B cell (primary cell): ENCODE measurements around the gene GALNT7. TPM values are rescaled to one million over a fixed set of nuclear protein-coding genes. Genes with fewer than 3 reads are reported as not detected.

Source experiments
- ATAC-seq: fragments of 200-7000 bp; cut with Tn5 transposase; one replicate; pipeline ENCODE4 v1.10.0; 2021; ENCODE audit warnings: low read depth, mild to moderate bottlenecking, moderate number of reproducible peaks, moderate library complexity
- CTCF ChIA-PET: fragments of 350-600 bp; sonication (Branson Sonifier 250); formaldehyde crosslinking; loops from one replicate; lab custom pipeline; 2021; ENCODE audit warnings: antibody characterized with exemption, inconsistent platforms; lab: Charles Lee
- POLR2A ChIA-PET: fragments of 350-600 bp; sonication (Branson Sonifier 250); formaldehyde crosslinking; loops from one replicate; lab custom pipeline; 2021; ENCODE audit warnings: antibody characterized with exemption; lab: Charles Lee
- DNase-seq: peaks from one replicate; pipeline ENCODE4 v3.0.0; 2013
- H2AFZ ChIP-seq: 2 replicates; pipeline ENCODE4 v1.6.1; 2012; ENCODE audit warnings: mild to moderate bottlenecking, low read depth, low read length; ENCODE audit not compliant: insufficient read depth, poor library complexity, severe bottlenecking
- H3K27ac ChIP-seq, 2 donors: 1 replicate in 1 of 2; 2 replicates in 1 of 2; pipeline ENCODE4 v1.5.1; 2012 to 2013; ENCODE audit warnings: low read length in 2 of 2, mild to moderate bottlenecking in 2 of 2, moderate library complexity in 1 of 2
- H3K27me3 ChIP-seq, 4 experiments: fragments of 200-600 bp in 1 of 4; sonication (generic) in 1 of 4; replicated peaks in 1 of 4; 1 replicate in 2 of 4; 2 replicates in 2 of 4; pipeline versions ENCODE4 v1.6.1 to v1.7.0; 2013 to 2016; ENCODE audit warnings: low read length in 3 of 4, mild to moderate bottlenecking in 2 of 4, mixed read lengths in 1 of 4, moderate library complexity in 1 of 4; ENCODE audit not compliant: insufficient read depth in 4 of 4, control insufficient read depth in 3 of 4; ENCODE audit errors: control extremely low read depth in 1 of 4
- H3K36me3 ChIP-seq, 2 experiments: replicated peaks in 1 of 2; 1 replicate in 1 of 2; 2 replicates in 1 of 2; pipeline versions ENCODE4 v1.6.1 to v1.7.1; 2013; ENCODE audit warnings: low read length in 1 of 2; ENCODE audit not compliant: insufficient read depth in 2 of 2, control insufficient read depth in 1 of 2; ENCODE audit errors: control extremely low read depth in 1 of 2, extremely low read depth in 1 of 2
- H3K4me1 ChIP-seq, 2 donors: fragments of 200-600 bp in 1 of 2; sonication (generic) in 1 of 2; 1 replicate in 1 of 2; 2 replicates in 1 of 2; pipeline versions ENCODE4 v1.5.1 to v1.6.1; 2013 to 2017; ENCODE audit warnings: low read length in 2 of 2; ENCODE audit not compliant: control insufficient read depth in 2 of 2, insufficient read depth in 2 of 2
- H3K4me2 ChIP-seq: replicated peaks from 2 replicates; pipeline ENCODE3; 2012; ENCODE audit warnings: mild to moderate bottlenecking, low read depth, low read length; ENCODE audit not compliant: poor library complexity, severe bottlenecking
- H3K4me3 ChIP-seq, 5 experiments: fragments of 200-600 bp in 1 of 5; sonication (generic) in 1 of 5; 1 replicate in 3 of 5; 2 replicates in 2 of 5; pipeline versions ENCODE4 v1.5.1 to v1.7.0; 2011 to 2016; ENCODE audit warnings: low read length in 4 of 5, mild to moderate bottlenecking in 4 of 5, low read depth in 2 of 5, control low read depth in 1 of 5, moderate library complexity in 1 of 5; ENCODE audit not compliant: insufficient read depth in 1 of 5; ENCODE audit errors: control extremely low read depth in 1 of 5, extremely low read depth in 1 of 5
- H3K79me2 ChIP-seq: fragments of 200-600 bp; sonication (generic); one replicate; pipeline ENCODE4 v1.6.0; 2016; ENCODE audit warnings: low read length; ENCODE audit not compliant: control insufficient read depth, insufficient read depth
- H3K9ac ChIP-seq: fragments of 200-600 bp; sonication (generic); 2 replicates; pipeline ENCODE4 v1.6.1; 2017; ENCODE audit warnings: mild to moderate bottlenecking, low read length, moderate library complexity
- H3K9me3 ChIP-seq, 3 donors: one replicate each; pipeline versions ENCODE4 v1.6.1 to v1.7.1; 2013; ENCODE audit warnings: low read length in 2 of 3; ENCODE audit not compliant: control insufficient read depth in 2 of 3, insufficient read depth in 1 of 3; ENCODE audit errors: control extremely low read depth in 1 of 3
- H4K20me1 ChIP-seq: 2 replicates; pipeline ENCODE4 v1.6.0; 2012; ENCODE audit warnings: mild to moderate bottlenecking, low read length; ENCODE audit not compliant: insufficient read depth, control insufficient read depth, poor library complexity, severe bottlenecking
- H3K27ac Mint-ChIP-seq: one replicate; pipeline ENCODE4 v1.8.0; 2021; ENCODE audit warnings: mixed read lengths
- H3K27me3 Mint-ChIP-seq: one replicate; pipeline ENCODE4 v1.8.0; 2021; ENCODE audit warnings: mixed read lengths
- H3K4me1 Mint-ChIP-seq: one replicate; pipeline ENCODE4 v1.8.0; 2021; ENCODE audit warnings: mixed read lengths
- H3K4me3 Mint-ChIP-seq: one replicate; pipeline ENCODE4 v1.8.0; 2021; ENCODE audit warnings: mixed read lengths
- H3K9me3 Mint-ChIP-seq: one replicate; pipeline ENCODE4 v1.8.0; 2022; ENCODE audit warnings: mixed read lengths; ENCODE audit not compliant: insufficient read depth
- CTCF ChIP-seq: fragments of 200-600 bp; IDR thresholded peaks from one replicate; pipeline ENCODE4 v1.8.0; 2022; ENCODE audit warnings: antibody characterized with exemption, mild to moderate bottlenecking
- EZH2 ChIP-seq: IDR thresholded peaks from 2 replicates; pipeline ENCODE4 v1.6.1; 2012; ENCODE audit warnings: borderline replicate concordance, low read depth, mild to moderate bottlenecking, moderate library complexity, low read length; ENCODE audit not compliant: insufficient read depth, poor library complexity, severe bottlenecking
- WGBS: methylation state at CpG from one replicate; pipeline ENCODE4 v1.1.5; 2013; ENCODE audit warnings: missing lambda C conversion rate; ENCODE audit not compliant: insufficient coverage; 5-methylcytosine and 5-hydroxymethylcytosine counted together
- intact Hi-C: fragments of 100-400 bp; cut with micrococcal nuclease; formaldehyde crosslinking; loops from one replicate; pipeline ENCODE4 v1.10.0; 2022
- polyA plus RNA-seq: library from polyadenylated mRNA; depleted of rRNA; stranded (reverse); fragments of >200 nt; gene quantifications from 2 replicates; pipeline ENCODE4 v1.2.3, GENCODE V29; 2012
- total RNA-seq, 2 donors: library from RNA; stranded (reverse); fragments of 120-200 nt in 1 of 2; gene quantifications; 1 replicate in 1 of 2; 2 replicates in 1 of 2; pipeline versions ENCODE4 v1.2.3 to v1.2.4, GENCODE V29; 2013 to 2022

GALNT7 gene
- total and polyA plus RNA-seq, 2 donors (not counting 1 experiment from before 2014, with no cell fraction given): 5.8 to 23.7 TPM

- under 1% methylated on average over 32 of the region's 52 CpGs for WGBS
- Histone ChIP-seq H3K36me3 (peaks cover 0 to 3% of the 10 kb centered on the region in 2 experiments), H4K20me1 (no peaks in the 10 kb centered on the region), H2AFZ (peak overlapping the region; percentile 94), H3K9me3 (no peaks in the 10 kb centered on the region), H3K4me3 (peak overlapping the region; percentile 74 to 99 (median 94)), H3K27me3 (no peaks in the 10 kb centered on the region), H3K4me1 (peaks cover 16 to 18% of the 10 kb centered on the region in 2 donors), H3K4me2 (peak overlapping the region; percentile 86), H3K27ac (peak overlapping the region; percentile 55 to 61), H3K9ac (peak overlapping the region; percentile 86), H3K79me2 (no peaks in the 10 kb centered on the region)
- intact Hi-C loops: loop anchor here (1.0 to 5.0 kb wide), 4 partner anchors 35 to 948 kb away; partner anchors contain the start of genes CEP44, FBXO8 and SAP30
- POLR2A ChIA-PET: interaction anchor here (0.5 to 6.3 kb wide), 5 partner anchors 17 to 165 kb away, joined by 3 to 134 read pairs (median 5); partner anchors contain the start of gene SAP30
- DNase-seq (no peak), ATAC-seq (peak; percentile 31)
- Mint-ChIP-seq H3K9me3 (no peaks in the 10 kb centered on the region), H3K27ac (peak overlapping the region; percentile 100), H3K27me3 (peaks cover 4% of the 10 kb centered on the region), H3K4me3 (peak overlapping the region; percentile 99), H3K4me1 (peaks cover 30% of the 10 kb centered on the region)
- TF ChIP-seq CTCF: no peak
- no peak for TF ChIP-seq EZH2
- CTCF ChIA-PET: interaction anchor here (1.0 to 6.2 kb wide), 6 partner anchors 15 to 311 kb away, joined by 3 to 39 read pairs (median 8); partner anchors contain the start of gene SAP30
Measured at GRCh38 chr4:173334891-173335752, 166.5 kb downstream of the GALNT7 start.

GRCh38 chr4:173337463-173337862 is 168.9 kb downstream of the GALNT7 start:
- H4K20me1 ChIP-seq: no peaks in the 10 kb centered on the region
- H3K4me3 ChIP-seq: no peak overlapping the region
- H3K9ac ChIP-seq: no peak overlapping the region
- no peaks in the 10 kb centered on the region for H3K36me3 ChIP-seq
- H2AFZ ChIP-seq: no peak overlapping the region
- intact Hi-C loops: no loop called here
- H3K27ac ChIP-seq: no peak overlapping the region
- H3K79me2 ChIP-seq: no peaks in the 10 kb centered on the region
- H3K9me3 Mint-ChIP-seq: no peaks in the 10 kb centered on the region
- ChIA-PET CTCF (interaction anchor here (1.0 kb wide), 1 partner anchor 82 kb away, joined by 3 read pairs; no protein-coding TSS in a partner anchor), POLR2A (no interaction called here)
- no peak overlapping the region for H3K4me3 Mint-ChIP-seq
- H3K27ac Mint-ChIP-seq: no peak overlapping the region
- peaks cover 22% of the 10 kb centered on the region for H3K4me1 Mint-ChIP-seq
- WGBS: no CpG with 5 or more reads among the region's 2 CpGs
- H3K27me3 Mint-ChIP-seq: peaks cover 4% of the 10 kb centered on the region
- TF ChIP-seq CTCF (no peak), EZH2 (no peak)
- H3K9me3 ChIP-seq: no peaks in the 10 kb centered on the region
- ATAC-seq: no peak
- peaks cover 13% of the 10 kb centered on the region in 2 donors for H3K4me1 ChIP-seq
- H3K27me3 ChIP-seq: no peaks in the 10 kb centered on the region
- H3K4me2 ChIP-seq: no peak overlapping the region
- DNase-seq: no peak
